HepG2 (cell line): Measurements from ENCODE around the gene ALDH3A1. TPM values are rescaled to one million over a fixed set of nuclear protein-coding genes. Genes with fewer than 3 reads are reported as not detected.

Experiments
- KAT2B ChIP-seq: fragments of 150-350 bp; IDR thresholded peaks from 2 replicates; pipeline ENCODE4 v1.6.1; 2014; ENCODE audit warnings: low read depth, low read length, borderline replicate concordance
- NCOA2 ChIP-seq: sonication (generic); formaldehyde crosslinking; IDR thresholded peaks from 2 replicates; pipeline ENCODE4 v1.8.0; 2022; ENCODE audit warnings: inconsistent platforms
- NONO ChIP-seq, 2 experiments: fragments of 450-650 bp in 1 of 2; sonication (generic) in 1 of 2; formaldehyde crosslinking in 1 of 2; IDR thresholded peaks in 1 of 2; conservative IDR thresholded peaks in 1 of 2; 2 replicates each; pipeline versions ENCODE4 v1.6.1 to v1.8.0; 2017 to 2022; ENCODE audit warnings: mild to moderate bottlenecking in 1 of 2, missing genetic modification reagents in 1 of 2, moderate library complexity in 1 of 2
- PHF20 ChIP-seq: sonication (generic); formaldehyde crosslinking; IDR thresholded peaks from 2 replicates; pipeline ENCODE4 v1.5.0; 2020; ENCODE audit warnings: mild to moderate bottlenecking, missing genetic modification reagents
- PRMT3 ChIP-seq: sonication (generic); formaldehyde crosslinking; IDR thresholded peaks from 2 replicates; pipeline ENCODE4 v1.8.1; 2022; ENCODE audit warnings: low read depth, mild to moderate bottlenecking, moderate library complexity, missing genetic modification reagents, borderline replicate concordance
- SMARCC2 ChIP-seq: fragments of 450-650 bp; IDR thresholded peaks from 2 replicates; pipeline ENCODE4 v1.6.1; 2017; ENCODE audit warnings: antibody characterized with exemption, mild to moderate bottlenecking
- ZNF737 ChIP-seq: sonication (generic); formaldehyde crosslinking; IDR thresholded peaks from 2 replicates; pipeline ENCODE4 v1.5.0; 2020; ENCODE audit warnings: missing genetic modification reagents, mild to moderate bottlenecking, borderline replicate concordance
- polyA plus RNA-seq, 8 experiments: library from polyadenylated mRNA; depleted of rRNA in 3 of 8; stranded (reverse) in 7 of 8; unstranded in 1 of 8; fragments of >200 nt; fragmentation: Illumina TruSeq in 4 of 8; extraction: Trizol in 4 of 8; gene quantifications; 2 replicates each; pipeline versions ENCODE4 v1.2.1 to v1.2.3, GENCODE V29; 2011 to 2016; ENCODE audit warnings: low read depth in 4 of 8, missing spikeins in 1 of 8, mixed read lengths in 1 of 8; ENCODE audit not compliant: insufficient read depth in 1 of 8
- total RNA-seq, 5 experiments: library from RNA; depleted of rRNA; stranded (reverse); fragments of >200 nt; fragmentation: Illumina TruSeq; extraction: Trizol; gene quantifications; 2 replicates each; pipeline ENCODE4 v1.2.3, GENCODE V29; 2016; ENCODE audit warnings: low read depth in 1 of 5
- TF ChIP-seq, protein P1 (sequence below): sonication (generic); formaldehyde crosslinking; IDR thresholded peaks from 2 replicates; pipeline ENCODE4 v1.8.1; 2022; ENCODE audit warnings: low read depth, mild to moderate bottlenecking, missing genetic modification reagents
- TF ChIP-seq, protein P2 (sequence below): sonication (generic); formaldehyde crosslinking; IDR thresholded peaks from 2 replicates; pipeline ENCODE4 v1.5.0; 2020; ENCODE audit warnings: missing genetic modification reagents
- TF ChIP-seq, protein P3 (sequence below), 2 experiments: sonication (generic) in 1 of 2; formaldehyde crosslinking in 1 of 2; IDR thresholded peaks; 2 replicates each; pipeline versions ENCODE4 v1.4.0 to v1.6.1; 2016 to 2020; ENCODE audit warnings: borderline replicate concordance in 1 of 2, low read depth in 1 of 2, mild to moderate bottlenecking in 1 of 2, missing genetic modification reagents in 1 of 2

Gene ALDH3A1
- total and polyA plus RNA-seq, 2 of the 13 experiments (the other 11 are each of a cell fraction or from before 2014, with no cell fraction given): 0.07 to 0.62 TPM

DNA sequence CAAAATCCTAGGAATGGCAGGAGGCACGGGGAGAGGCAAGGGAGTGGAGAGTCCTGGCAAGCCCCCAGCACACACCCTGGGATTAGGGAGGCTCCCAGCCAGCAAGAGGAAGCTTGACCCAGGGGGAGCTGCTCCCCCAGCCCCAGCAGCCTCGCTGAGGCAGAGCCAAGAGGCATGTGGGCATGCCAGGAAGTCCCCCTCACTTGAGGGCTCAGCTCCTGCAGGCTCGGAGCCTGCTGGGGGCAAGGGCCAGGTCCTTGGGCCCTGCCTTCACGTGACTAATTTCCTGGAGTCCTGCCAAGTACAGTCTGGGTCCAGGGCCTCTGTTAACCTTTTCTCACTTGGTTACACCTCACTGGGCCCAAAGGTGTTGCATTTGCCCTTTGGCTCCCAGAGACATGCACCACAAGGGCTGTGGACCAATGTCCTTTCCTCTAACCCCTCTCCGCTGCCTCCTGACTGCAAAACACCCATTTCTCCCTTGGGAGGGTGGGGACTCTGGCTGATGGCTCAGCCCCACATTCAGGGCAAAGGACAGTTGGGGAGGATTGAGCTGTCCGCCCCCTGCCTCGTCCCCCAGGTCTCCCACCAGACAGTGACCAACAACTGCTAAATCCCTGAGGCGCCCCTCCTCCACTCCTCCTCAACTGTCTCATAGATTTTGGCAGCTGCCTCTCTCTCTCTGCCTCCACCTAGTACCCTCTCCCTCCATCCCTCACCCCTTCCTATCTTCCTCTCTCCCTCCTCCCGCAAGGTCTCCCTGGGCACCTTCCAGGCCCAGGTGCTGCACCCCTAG, 27.3 kb downstream of the ALDH3A1 start (continued):
- TF ChIP-seq, protein P1, sequence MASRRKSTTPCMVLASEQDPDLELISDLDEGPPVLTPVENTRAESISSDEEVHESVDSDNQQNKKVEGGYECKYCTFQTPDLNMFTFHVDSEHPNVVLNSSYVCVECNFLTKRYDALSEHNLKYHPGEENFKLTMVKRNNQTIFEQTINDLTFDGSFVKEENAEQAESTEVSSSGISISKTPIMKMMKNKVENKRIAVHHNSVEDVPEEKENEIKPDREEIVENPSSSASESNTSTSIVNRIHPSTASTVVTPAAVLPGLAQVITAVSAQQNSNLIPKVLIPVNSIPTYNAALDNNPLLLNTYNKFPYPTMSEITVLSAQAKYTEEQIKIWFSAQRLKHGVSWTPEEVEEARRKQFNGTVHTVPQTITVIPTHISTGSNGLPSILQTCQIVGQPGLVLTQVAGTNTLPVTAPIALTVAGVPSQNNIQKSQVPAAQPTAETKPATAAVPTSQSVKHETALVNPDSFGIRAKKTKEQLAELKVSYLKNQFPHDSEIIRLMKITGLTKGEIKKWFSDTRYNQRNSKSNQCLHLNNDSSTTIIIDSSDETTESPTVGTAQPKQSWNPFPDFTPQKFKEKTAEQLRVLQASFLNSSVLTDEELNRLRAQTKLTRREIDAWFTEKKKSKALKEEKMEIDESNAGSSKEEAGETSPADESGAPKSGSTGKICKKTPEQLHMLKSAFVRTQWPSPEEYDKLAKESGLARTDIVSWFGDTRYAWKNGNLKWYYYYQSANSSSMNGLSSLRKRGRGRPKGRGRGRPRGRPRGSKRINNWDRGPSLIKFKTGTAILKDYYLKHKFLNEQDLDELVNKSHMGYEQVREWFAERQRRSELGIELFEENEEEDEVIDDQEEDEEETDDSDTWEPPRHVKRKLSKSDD (CRISPR knock-in tag): peak; percentile 68; the same call in 1 of the 2 replicates
- TF ChIP-seq, protein P2, sequence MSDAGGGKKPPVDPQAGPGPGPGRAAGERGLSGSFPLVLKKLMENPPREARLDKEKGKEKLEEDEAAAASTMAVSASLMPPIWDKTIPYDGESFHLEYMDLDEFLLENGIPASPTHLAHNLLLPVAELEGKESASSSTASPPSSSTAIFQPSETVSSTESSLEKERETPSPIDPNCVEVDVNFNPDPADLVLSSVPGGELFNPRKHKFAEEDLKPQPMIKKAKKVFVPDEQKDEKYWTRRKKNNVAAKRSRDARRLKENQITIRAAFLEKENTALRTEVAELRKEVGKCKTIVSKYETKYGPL (CRISPR knock-in tag): no peak
- TF ChIP-seq PRMT3 (CRISPR knock-in tag) (no peak), KAT2B (no peak), SMARCC2 (no peak), ZNF737 (CRISPR knock-in tag) (no peak), NONO (IDR thresholded peaks at IDR 0.05) (no peak), NONO (CRISPR knock-in tag; conservative IDR thresholded peaks at IDR 0.05) (peak; percentile 88), PHF20 (CRISPR knock-in tag) (0 out of 2 replicates have a peak, but pooled peaks have one; percentile 51), NCOA2 (CRISPR knock-in tag) (peak; percentile 51; the same call in 1 of the 2 replicates)
- TF ChIP-seq, protein P3, sequence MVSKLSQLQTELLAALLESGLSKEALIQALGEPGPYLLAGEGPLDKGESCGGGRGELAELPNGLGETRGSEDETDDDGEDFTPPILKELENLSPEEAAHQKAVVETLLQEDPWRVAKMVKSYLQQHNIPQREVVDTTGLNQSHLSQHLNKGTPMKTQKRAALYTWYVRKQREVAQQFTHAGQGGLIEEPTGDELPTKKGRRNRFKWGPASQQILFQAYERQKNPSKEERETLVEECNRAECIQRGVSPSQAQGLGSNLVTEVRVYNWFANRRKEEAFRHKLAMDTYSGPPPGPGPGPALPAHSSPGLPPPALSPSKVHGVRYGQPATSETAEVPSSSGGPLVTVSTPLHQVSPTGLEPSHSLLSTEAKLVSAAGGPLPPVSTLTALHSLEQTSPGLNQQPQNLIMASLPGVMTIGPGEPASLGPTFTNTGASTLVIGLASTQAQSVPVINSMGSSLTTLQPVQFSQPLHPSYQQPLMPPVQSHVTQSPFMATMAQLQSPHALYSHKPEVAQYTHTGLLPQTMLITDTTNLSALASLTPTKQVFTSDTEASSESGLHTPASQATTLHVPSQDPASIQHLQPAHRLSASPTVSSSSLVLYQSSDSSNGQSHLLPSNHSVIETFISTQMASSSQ (IDR thresholded peaks at IDR 0.05; ENCODE audit: low read depth): no peak; the same call in 1 of the 2 replicates
- TF ChIP-seq, protein P3 (CRISPR knock-in tag; IDR thresholded peaks at IDR 0.05; ENCODE audit: borderline replicate concordance): peak; percentile 43; the same call in 1 of the 2 replicates
